Measurements from ENCODE around the gene COL8A2.

Gene COL8A2

GRCh38 chr1:36088577-36089392 lies 36.2 kb downstream of the COL8A2 start, which contains the start of gene ADPRS:
Gene ADPRS, plus strand, starts transcription at chr1:36088892. Its CDS starts 13 bp downstream, at chr1:36088905.
- peak; percentile 80 for TF ChIP-seq MAX (IDR thresholded peaks at IDR 0.05; ENCODE audit: low read depth, low read length)
- TF ChIP-seq MYC (IDR thresholded peaks at IDR 0.05; ENCODE audit: low read depth, low read length) = peak; percentile 81
- peak; percentile 77 for TF ChIP-seq CTCF (IDR thresholded peaks at IDR 0.05; ENCODE audit: low read depth, low read length)
- peak; percentile 82 for TF ChIP-seq POLR2A (IDR thresholded peaks at IDR 0.05; ENCODE audit: extremely low read depth, insufficient read length)
- peak within 1 kb of the TSS; percentile 85 for H3K4me3 ChIP-seq (ENCODE audit: low read depth, low read length)
- DNase-seq (ENCODE audit: low read depth) = peak; percentile 92

GRCh38 chr1:36088265-36088576 lies 36.8 kb downstream of the COL8A2 start:
- peak overlapping the region; percentile 85 for H3K4me3 ChIP-seq (ENCODE audit: low read depth, low read length)
- no peak for DNase-seq (ENCODE audit: low read depth)
- no peak for TF ChIP-seq MAX (IDR thresholded peaks at IDR 0.05; ENCODE audit: low read depth, low read length)
- TF ChIP-seq CTCF (IDR thresholded peaks at IDR 0.05; ENCODE audit: low read depth, low read length) = no peak
- no peak for TF ChIP-seq MYC (IDR thresholded peaks at IDR 0.05; ENCODE audit: low read depth, low read length)
- TF ChIP-seq POLR2A (IDR thresholded peaks at IDR 0.05; ENCODE audit: extremely low read depth, insufficient read length) = no peak

- peak overlapping the region; percentile 85 for H3K4me3 ChIP-seq (ENCODE audit: low read depth, low read length)
- TF ChIP-seq MAX (IDR thresholded peaks at IDR 0.05; ENCODE audit: low read depth, low read length) (peak; percentile 99), CTCF (IDR thresholded peaks at IDR 0.05; ENCODE audit: low read depth, low read length) (peak; percentile 81), MYC (IDR thresholded peaks at IDR 0.05; ENCODE audit: low read depth, low read length) (peak; percentile 99), POLR2A (IDR thresholded peaks at IDR 0.05; ENCODE audit: extremely low read depth, insufficient read length) (peak; percentile 67)
- DNase-seq (ENCODE audit: low read depth) = peak; percentile 95
Observed at GRCh38 chr1:36087233-36088123, 37.5 kb downstream of the COL8A2 start.

GRCh38 chr1:36086529-36087232 lies 38.3 kb downstream of the COL8A2 start:
- peak overlapping the region; percentile 85 for H3K4me3 ChIP-seq (ENCODE audit: low read depth, low read length)
- TF ChIP-seq CTCF (IDR thresholded peaks at IDR 0.05; ENCODE audit: low read depth, low read length) (no peak), MAX (IDR thresholded peaks at IDR 0.05; ENCODE audit: low read depth, low read length) (no peak), MYC (IDR thresholded peaks at IDR 0.05; ENCODE audit: low read depth, low read length) (no peak), POLR2A (IDR thresholded peaks at IDR 0.05; ENCODE audit: extremely low read depth, insufficient read length) (no peak)
- no peak for DNase-seq (ENCODE audit: low read depth)
